Measurements from ENCODE around the gene COMT. TPM values are rescaled to one million over a fixed set of nuclear protein-coding genes. Genes with fewer than 3 reads are reported as not detected.
"Not testable (repeated sequence)": the region's sequence is repeated elsewhere in the genome, so short reads cannot be mapped to it uniquely, and the experiment has no call there.

COMT gene
- total and polyA plus RNA-seq, 3 donors from 2014 or later = 147 to 427 (median 278) TPM

DNA sequence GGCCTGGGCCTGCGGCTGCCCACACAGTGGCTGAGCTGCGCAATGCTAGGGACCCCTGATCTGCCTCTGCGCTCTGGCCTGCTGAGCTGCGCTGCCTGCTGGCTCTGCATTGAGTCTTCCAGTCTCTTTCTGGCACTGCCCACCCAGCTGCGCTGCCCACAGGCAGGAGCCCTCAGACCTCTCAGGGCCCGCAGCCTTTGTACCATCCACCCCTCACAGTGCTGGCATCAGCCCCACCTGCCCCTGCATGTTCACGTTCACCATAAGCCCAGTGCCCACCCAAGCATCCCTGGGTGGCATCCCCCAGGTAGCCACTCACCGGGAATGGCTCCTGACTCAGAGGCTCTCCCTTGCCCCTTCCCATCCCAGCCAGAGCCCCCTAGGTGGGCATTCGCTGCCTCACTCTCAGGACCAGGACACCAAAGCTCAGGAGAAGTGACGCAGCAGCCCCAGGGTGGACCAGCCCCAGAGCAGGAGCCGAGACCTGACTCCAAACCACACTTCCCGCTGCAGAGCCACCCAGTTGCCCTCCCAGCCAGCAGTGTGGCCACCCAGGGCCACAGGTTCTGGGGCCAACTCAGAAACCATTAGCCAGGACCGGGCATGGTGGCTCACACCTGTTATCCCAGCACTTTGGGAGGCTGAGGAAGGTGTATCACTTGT lies 21.7 kb upstream of the COMT start:
- Histone ChIP-seq H3K9me3 (no peaks in the 10 kb centered on the region), H3K4me3 (no peak overlapping the region), H3K4me1 (peaks cover 3% of the 10 kb centered on the region), H3K27ac (no peak overlapping the region), H3K27me3 (no peaks in the 10 kb centered on the region), H3K36me3 (ENCODE audit: low read depth, missing control alignments) (no peaks in the 10 kb centered on the region)
- 90 to 98% methylated on average over 7 to 12 of the region's 13 CpGs for WGBS, 2 donors
- no peak for DNase-seq
- TF ChIP-seq, protein P1, sequence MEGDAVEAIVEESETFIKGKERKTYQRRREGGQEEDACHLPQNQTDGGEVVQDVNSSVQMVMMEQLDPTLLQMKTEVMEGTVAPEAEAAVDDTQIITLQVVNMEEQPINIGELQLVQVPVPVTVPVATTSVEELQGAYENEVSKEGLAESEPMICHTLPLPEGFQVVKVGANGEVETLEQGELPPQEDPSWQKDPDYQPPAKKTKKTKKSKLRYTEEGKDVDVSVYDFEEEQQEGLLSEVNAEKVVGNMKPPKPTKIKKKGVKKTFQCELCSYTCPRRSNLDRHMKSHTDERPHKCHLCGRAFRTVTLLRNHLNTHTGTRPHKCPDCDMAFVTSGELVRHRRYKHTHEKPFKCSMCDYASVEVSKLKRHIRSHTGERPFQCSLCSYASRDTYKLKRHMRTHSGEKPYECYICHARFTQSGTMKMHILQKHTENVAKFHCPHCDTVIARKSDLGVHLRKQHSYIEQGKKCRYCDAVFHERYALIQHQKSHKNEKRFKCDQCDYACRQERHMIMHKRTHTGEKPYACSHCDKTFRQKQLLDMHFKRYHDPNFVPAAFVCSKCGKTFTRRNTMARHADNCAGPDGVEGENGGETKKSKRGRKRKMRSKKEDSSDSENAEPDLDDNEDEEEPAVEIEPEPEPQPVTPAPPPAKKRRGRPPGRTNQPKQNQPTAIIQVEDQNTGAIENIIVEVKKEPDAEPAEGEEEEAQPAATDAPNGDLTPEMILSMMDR (IDR thresholded peaks at IDR 0.05) = no peak
- intact Hi-C loops (cut with DNase I; ENCODE audit: low total_unique reads) = no loop called here

DNA sequence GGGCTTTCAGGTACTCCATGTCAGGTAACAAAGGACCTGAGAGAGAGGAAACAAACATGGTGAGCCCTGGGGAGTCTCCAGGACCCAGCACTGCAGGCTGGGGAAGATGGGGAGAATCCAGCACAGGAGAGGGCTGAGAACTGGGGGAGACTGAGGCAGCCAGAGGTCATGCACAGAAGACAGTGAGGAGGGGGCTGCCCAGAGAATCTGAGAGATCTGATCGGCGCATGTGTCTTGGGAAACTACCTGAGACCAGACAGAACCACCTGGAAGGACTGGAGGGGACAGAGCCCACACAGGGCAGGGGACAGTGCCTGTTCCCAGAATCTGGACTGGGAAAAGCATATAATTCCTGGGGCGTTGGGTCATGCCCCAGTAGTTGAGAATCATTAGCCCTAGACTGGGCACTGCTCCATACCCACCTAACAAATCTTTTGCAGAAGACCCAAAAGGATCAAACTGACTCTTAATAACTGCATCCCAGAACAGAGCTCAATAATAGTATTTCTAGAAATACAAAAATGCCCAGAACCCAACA lies 20.0 kb upstream of the COMT start:
- peaks cover 3% of the 10 kb centered on the region for H3K4me1 ChIP-seq
- H3K9me3 ChIP-seq = no peaks in the 10 kb centered on the region
- no peaks in the 10 kb centered on the region for H3K36me3 ChIP-seq (ENCODE audit: low read depth, missing control alignments)
- no peak overlapping the region for H3K27ac ChIP-seq
- 62 to 80% methylated on average over 3 of the region's 3 CpGs for WGBS, 2 donors
- no peaks in the 10 kb centered on the region for H3K27me3 ChIP-seq
- DNase-seq = no peak
- intact Hi-C loops (cut with DNase I; ENCODE audit: low total_unique reads) = no loop called here
- TF ChIP-seq, protein P1 (IDR thresholded peaks at IDR 0.05) = no peak
- TF ChIP-seq POLR2A (IDR thresholded peaks at IDR 0.05) = no peak
- no peak overlapping the region for H3K4me3 ChIP-seq

DNA sequence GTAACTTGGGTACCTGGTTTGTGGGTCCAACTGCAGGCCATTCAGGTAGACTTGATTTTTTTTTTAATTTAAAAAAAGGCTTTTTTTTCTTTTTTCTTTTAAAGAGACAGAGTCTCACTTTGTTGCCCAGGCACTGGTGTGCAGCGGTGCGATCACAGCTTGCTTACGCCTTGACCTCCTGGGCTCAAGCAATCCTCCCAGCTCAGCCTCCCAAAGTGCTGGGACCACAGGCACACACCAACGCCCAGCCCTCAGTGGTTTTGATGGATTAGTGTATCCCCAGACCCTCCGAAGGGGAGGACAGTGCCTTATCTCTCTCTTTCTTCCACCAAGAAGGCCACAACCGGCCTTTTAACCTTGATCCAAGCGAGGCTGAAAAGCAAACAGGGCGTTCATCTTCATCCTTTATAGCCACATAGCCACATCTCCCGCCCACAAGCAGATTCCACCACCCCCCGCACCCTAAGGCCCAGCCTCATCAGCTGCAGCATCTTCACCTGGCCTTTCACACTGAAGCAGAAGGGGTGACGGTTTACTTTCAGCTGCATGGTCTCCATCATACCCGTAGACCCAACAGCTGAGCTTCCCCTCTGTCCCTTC lies 17.6 kb upstream of the COMT start:
- no peak for TF ChIP-seq POLR2A (IDR thresholded peaks at IDR 0.05)
- TF ChIP-seq, protein P1 (IDR thresholded peaks at IDR 0.05) = no peak
- Histone ChIP-seq H3K4me3 (no peak overlapping the region), H3K9me3 (no peaks in the 10 kb centered on the region), H3K4me1 (no peaks in the 10 kb centered on the region), H3K36me3 (ENCODE audit: low read depth, missing control alignments) (no peaks in the 10 kb centered on the region), H3K27ac (no peak overlapping the region), H3K27me3 (no peaks in the 10 kb centered on the region)
- 79 to 82% methylated on average over 12 of the region's 12 CpGs for WGBS, 2 donors
- intact Hi-C loops (cut with DNase I; ENCODE audit: low total_unique reads) = no loop called here
- no peak for DNase-seq

DNA sequence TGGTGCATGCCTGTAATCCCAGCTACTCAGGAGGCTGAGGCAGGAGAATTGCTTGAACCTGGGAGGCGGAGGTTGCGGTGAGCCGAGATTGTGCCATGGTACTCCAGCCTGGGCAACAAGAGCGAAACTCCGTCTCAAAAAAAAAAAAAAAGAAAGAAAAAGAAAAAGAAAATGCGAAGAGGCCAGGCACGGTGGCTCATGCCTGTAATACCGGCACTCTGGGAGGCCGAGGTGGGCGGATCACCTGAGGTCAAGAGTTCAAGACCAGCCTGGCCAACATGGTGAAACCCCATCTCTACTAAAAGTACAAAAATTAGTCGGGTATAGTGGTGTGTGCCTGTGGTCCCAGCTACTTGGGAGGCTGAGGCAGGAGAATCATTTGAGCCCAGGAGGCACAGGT lies 15.5 kb upstream of the COMT start:
- H3K4me3 ChIP-seq; H3K27me3 ChIP-seq; H3K27ac ChIP-seq; DNase-seq; intact Hi-C loops (cut with DNase I; ENCODE audit: low total_unique reads); H3K36me3 ChIP-seq (ENCODE audit: low read depth, missing control alignments); H3K9me3 ChIP-seq; H3K4me1 ChIP-seq: not testable (repeated sequence)
- WGBS, 2 donors = 81 to 92% methylated on average over 11 of the region's 11 CpGs

DNA sequence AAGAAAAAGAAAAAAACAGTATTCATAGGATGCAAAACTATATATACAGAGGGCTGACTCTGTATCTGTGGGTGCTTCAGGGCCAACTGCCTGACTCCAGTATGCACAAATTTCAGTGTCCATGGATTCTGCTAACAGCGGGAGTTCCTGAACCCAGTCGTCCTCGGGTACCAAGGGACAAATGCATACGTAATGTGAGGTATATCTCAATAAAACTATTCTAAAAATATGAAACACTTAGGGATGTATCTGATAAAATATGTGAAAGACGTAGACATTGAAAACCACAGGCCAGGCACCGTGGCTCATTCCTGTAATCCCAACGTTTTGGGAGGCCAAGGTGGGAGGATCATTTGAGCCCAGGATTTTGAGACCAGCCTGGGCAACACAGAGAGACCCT lies 13.9 kb upstream of the COMT start:
- no peak for TF ChIP-seq POLR2A (IDR thresholded peaks at IDR 0.05)
- TF ChIP-seq, protein P1 (IDR thresholded peaks at IDR 0.05) = no peak
- DNase-seq = no peak
- WGBS, 2 donors = 90 to 91% methylated on average over 7 of the region's 7 CpGs

More for the DNA sequence above, 13.9 kb upstream of the COMT start:
- Histone ChIP-seq H3K27ac (no peak overlapping the region), H3K4me1 (no peaks in the 10 kb centered on the region), H3K9me3 (no peaks in the 10 kb centered on the region), H3K36me3 (ENCODE audit: low read depth, missing control alignments) (no peaks in the 10 kb centered on the region), H3K27me3 (no peaks in the 10 kb centered on the region), H3K4me3 (no peak overlapping the region)
- intact Hi-C loops (cut with DNase I; ENCODE audit: low total_unique reads) = no loop called here
